Stimulated activated CD4-positive, alpha-beta T cell treated with anti-CD3 and anti-CD28 coated beads, Interleukin-12 subunit alpha, Interleukin-12 subunit beta, amount 100 ng/mL, for 4 hours (primary cell): ENCODE measurements around the gene USP30.
A peak's percentile ranks its signal among the peaks of the same experiment; 100 is the strongest.

ENCODE experiments used
- DNase-seq: peaks from one replicate; pipeline ENCODE4 v3.0.0-alpha.2; 2020

The USP30 gene

DNA sequence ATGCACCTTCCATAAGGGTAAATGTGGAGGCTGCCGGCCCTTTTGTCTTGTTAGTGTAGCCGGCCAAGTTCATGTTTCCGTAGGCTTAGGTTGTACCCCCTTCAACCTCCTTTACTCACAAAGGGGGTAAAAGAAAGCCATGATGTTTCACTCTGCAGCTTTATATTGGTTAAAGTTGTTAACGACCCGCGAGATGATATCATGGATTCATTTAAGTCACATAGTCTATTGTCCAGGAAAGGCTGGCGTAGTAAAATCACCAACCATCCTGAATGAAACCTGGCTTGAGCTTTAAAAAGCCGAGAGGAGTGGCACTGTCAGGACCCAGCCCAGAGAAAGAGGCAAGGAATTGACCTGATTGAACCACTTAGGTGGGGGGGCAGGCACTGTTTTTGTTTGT lies 46.3 kb downstream of the USP30 start:
- no peak for DNase-seq

DNA sequence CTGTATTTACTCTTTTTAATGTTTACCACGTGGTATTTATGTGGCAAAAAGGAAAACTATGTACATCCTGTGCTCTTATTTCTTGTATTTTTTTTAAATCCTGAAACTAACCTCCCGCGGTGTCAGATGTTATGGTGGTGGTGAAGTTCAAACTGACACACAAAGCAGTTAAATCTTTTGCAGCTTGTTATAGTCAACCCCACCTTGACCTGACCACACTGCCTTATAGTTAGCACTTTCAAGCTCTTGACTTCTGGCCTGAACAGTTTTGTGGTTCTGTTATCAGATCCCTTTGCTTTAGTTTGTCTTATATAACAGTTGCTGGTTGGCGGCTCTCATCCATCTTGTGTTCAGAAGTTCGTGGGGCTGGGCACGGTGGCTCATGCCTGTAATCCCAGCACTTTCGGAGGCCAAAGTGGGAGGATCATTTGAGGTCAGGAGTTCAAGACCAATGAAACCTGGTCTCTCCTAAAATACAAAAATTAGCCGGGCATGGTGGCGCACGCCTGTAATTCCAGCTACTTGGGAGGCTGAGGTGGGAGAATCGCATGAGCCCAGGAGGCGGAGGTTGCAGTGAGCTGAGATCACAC lies 47.1 kb downstream of the USP30 start:
- DNase-seq: no peak

DNA sequence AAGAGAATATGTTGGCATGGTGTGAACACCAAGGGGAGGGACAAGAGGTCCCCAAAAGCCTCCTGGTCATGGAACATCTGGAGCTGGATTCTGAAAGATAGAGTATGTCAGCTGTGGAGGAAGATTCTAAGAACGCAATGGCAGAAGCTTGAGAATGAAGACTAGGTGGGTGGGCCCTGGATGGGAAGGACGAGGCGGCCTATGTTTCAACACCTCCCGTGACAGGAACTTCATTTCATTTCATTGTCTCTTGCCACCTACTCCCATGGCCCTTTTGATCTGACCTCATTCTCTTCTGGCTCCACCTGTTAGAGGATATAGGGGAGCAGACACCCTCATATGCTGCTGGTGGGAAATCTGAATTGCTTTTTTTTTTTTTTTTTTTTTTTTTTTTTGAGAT lies 48.4 kb downstream of the USP30 start:
- DNase-seq: no peak

DNA sequence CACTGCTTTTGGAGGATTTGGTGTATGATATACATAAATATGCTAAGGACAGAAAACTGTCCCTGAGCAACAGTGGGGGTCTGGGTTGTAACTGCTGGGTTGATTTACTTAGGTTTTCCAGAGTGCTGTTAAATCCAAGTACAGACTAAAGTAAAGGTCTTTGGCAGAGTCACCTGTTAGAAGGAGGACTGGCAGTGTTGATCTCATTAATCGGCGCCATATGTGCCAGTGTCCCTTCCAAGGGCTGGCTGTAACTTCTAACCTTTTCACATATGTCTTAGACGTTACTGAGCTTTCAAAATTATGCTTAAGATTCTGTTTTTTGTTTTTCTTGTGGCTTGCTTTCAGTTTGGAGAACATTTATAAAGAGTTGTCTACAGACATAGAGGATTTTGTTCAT lies 50.1 kb downstream of the USP30 start:
- no peak for DNase-seq

DNA sequence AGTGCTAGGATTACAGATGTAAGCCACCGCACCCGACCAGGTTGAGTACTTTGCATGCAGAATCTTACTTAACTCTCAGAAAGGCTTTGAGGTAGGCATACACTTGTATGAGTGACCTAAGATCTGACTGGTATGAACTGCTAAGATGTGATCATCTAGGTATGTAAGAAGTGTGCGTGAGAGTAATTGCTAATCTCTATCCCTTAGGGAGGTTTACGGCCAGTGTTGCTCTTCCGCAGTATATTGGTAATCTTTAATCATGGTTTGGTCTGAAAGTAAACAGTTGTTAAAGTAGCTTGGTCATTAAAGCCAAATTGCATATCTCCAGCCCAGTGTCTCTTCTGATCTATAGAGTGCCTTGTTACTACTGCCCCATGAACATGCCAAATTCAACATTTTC lies 52.8 kb downstream of the USP30 start:
- no peak for DNase-seq

DNA sequence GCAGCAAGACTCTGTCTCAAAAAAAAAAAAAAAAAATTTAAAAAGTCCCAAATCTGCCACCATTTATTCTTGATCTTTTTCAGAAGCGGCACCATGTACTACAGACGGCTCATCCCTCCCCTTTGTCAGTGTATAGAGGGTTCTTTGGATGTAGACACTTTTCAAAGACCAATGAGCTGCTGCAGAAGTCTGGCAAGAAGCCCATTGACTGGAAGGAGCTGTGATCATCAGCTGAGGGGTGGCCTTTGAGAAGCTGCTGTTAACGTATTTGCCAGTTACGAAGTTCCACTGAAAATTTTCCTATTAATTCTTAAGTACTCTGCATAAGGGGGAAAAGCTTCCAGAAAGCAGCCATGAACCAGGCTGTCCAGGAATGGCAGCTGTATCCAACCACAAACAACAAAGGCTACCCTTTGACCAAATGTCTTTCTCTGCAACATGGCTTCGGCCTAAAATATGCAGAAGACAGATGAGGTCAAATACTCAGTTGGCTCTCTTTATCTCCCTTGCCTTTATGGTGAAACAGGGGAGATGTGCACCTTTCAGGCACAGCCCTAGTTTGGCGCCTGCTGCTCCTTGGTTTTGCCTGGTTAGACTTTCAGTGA lies 57.5 kb downstream of the USP30 start:
- DNase-seq: no peak

DNA sequence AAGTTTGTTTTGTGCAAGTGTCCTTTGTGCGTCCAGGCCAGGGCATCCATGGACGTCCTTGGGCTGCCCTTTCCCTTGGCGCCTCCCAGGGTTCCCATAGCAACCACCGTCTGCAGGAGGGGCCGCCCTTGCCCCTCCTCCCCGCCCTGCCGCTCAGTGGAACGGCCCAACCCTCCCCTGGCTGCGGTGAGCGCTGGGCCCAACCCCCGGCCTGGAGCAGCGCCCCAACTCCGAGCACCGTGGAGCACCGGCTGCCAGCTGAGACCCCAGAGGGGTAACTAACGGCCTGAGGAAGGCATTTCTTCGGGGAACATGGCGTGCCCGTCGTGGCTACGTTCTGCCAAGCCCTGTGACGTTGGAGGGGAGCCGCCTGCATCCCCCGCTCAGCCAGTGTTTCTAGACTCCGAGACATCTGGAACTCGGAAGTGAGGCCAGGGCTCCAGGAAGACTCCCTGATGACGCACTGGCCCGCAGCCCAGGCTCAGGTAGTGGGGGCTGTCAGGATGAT lies 58.7 kb downstream of the USP30 start:
- peak; percentile 48 for DNase-seq

DNA sequence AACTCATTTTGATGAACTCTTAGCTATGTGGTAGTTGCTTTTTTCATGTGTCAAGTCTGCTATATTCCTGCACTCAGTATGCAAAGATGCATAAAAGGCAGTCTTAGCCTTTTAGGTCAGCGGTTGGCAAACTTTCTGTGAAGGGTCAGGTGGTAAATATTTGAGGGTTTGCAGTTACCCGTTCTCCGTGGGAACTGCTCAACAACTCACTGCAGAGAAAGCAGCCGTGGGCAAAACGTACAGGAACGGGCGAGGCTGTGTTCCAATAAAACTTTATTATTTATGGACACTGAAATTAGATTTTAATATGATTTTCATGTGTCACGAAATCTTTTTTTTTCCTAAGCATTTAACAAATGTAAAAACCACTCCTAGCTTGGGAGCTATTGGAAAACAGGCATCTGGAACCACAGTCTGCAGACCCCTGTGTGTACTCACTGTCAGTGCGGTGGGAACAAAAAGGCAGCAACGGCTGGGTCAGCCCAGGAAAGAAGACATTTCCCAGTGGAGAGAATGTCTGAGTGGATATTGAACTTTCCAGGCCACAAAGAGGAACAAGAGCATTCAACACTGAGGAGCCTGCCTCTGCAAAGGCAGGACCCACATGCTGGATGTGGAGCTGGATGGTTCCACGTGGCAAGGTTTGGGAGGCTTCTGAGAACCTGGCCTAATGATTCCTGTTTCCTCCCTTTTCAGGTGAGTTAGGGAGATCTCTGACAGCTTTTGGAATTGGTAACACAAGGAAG lies 60.5 kb downstream of the USP30 start:
- no peak for DNase-seq

DNA sequence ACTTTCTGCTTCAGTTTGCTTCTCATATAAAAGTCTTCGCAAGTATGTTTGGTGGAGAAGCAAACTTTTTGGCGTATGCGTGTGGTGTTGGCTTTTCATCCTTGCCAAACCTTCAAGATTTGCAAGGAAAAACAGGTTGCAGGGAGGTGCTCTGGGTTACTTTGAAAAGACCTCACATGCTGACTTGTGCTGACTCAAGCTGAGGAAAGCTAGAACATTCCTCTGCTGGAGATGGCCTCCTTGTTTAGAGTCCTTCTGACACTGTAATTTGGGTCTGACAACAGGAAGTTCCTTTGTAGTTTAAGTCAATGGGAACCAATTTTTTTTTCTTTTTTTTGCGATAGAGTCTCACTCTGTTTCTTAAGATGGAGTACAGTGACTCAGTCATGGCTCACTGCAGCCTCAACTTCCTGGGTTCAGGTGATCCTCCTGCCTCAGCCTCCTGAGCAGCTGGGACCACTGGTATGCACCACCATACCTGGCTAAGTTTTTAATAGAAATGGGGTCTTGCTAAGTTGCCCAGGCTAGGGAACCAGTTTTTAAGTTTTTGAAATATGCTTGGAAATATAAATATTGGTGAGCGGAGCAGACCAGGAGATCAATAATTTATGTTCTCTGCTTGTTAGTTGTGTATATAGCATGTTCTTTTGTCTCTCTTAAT lies 61.4 kb downstream of the USP30 start:
- no peak for DNase-seq

DNA sequence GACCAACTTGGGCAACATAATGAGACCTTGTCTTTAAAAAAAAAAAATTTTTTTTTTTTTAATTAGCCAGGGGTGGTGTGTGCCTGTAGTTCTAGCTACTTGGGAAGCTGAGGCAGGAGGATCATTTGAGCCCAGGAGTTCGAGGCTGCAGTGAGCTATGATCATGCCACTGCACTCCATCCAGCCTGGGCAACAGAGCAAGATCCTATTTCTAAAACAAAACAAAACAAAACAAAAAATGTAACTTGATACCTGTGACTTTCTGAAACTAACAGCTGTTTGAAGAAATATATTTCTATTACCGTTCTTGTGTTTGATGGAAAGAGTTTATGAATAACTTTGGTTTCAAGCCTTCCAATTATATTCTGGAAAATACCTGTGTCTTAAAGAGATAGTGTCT lies 62.3 kb downstream of the USP30 start:
- no peak for DNase-seq

DNA sequence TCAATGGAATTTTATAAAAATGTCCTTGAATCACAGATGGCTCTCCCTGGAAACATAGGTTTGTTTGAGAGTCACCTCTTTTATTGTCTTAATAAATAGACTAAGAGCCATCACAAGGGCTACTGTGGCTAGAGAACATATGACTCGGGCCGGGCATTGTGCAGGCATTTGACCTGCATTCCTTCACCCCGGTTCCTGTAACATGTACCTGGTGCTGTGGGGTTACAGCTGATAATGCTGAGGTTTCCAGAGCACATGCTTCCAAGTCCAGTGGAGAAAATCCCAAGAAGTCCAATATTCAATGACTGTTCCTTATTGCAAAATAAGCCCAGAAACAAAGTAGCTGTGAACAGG lies 63.0 kb downstream of the USP30 start:
- no peak for DNase-seq

DNA sequence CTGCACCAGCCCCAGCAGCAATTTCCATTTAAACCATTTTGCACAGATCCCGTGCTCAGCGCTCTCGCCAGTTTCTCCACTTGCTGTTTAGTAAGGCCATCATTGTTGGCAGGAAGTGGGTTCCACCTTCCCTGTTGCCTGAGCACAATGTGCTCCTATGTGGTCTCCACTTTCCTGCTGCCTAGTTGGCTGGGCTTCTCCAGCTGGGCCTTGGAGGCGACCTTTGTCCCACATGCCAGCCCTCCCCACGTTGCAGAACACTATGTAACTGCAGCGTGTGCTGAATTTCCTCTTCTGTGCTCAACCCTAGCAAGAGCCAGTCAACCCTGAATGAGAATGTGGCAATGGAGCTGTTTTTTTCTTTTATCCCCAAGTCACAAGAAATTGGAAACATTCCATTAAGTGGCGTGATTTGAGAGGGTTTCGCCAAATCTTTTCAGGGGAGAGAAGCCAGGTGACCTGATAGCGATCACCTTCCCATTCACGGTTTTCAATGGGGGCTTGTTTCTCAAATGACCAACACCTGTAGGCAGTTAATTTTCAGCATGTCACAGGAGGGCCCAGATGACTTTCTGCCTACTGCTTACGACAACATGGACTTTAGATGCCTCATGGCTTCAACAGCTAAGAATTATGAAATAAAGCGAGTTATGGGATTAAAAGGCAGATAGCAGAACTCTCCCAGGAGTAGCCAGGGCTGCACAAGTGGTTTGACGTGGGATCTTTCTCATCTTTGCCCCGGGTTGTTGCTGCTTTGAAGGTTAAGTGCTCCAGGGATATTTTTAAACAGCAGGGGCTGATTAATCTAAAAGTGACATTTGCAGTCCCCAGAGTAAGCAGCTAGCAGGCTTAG lies 63.6 kb downstream of the USP30 start, which contains the start of gene ACACB:
TSS of gene ACACB (plus strand) at position 830 of the 853 bp plus-strand sequence. CDS start 22,819 bp downstream, outside the sequence.
- DNase-seq: no peak

DNA sequence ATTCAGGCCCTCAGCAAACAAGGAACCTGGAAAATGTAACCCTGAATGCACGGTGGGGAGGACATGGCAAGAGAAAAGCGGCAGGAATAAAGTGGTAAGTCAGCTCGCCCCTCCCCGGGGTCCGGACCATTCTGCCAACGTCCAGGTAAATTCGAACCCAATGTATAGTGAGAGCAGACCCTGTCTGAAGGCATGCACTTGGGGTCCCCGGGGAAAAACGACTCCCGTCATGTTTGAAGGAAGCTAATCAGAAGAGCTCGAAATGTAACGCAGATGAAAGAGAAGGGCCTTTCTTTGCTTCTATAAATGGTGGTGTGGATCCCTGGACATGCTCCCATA lies 64.2 kb downstream of the USP30 start:
- DNase-seq: no peak

DNA sequence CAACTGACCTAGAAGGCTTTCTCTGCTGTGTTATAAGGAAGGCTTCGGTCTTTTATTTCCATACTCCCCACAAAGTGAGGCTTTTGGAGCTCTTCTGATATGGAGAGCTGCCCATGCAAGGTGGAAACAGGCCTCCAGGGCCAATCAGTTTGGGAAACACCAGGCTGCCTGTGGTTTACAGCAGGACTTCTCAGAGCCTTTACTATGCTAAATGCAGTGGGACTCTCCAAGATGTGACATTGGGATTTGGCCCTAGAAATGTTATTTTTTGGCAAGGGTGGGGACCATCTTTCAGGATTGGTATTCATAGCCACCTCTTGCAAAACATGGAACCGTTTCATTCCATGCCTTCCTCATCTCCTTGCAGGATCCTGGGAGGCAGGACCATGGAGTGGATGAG lies 67.7 kb downstream of the USP30 start:
- DNase-seq: no peak

DNA sequence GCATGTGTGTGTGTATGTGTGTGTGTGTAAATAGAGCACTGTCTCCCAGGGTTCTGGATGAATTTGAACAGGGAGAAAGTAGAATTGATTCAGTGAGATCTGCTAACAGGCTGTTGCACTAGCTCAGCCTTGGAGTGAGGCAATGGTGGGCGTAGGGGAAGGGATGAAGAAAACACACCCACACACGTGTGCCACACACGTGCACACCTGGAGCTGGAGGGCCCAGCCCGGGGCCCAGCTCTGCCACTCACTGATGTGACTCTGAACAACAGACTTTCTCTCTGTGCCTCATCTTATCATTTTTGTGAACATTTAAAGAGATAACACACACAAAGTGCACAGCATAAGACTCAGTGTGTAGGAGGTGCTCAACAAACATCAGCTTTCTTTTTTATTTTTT lies 68.2 kb downstream of the USP30 start:
- DNase-seq: no peak

DNA sequence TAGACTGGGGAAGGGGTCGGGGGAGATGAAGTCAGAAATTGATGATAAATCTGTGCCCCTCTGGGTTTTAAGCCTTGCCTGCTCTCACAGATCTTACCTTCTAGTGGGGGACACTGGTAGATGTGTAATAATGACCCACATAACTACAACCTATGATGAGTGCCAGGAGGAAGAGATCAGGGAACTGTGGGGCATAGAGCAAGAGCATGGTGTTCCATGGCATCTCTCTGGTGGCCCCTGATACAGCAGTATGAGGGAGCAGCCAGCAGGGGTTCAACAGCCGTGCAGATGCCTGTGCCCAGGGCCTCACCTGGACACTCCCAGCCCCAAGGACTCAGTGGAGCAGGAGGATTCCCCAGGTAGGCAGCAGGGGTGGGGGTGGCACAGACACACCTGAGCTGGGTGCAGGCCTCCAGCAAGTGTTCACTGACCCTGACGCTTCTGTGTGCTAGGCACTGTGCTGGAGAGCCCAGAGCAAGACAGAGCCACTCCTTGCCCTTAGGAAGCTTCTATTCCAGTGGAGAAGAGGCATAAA lies 69.0 kb downstream of the USP30 start:
- DNase-seq: no peak

DNA sequence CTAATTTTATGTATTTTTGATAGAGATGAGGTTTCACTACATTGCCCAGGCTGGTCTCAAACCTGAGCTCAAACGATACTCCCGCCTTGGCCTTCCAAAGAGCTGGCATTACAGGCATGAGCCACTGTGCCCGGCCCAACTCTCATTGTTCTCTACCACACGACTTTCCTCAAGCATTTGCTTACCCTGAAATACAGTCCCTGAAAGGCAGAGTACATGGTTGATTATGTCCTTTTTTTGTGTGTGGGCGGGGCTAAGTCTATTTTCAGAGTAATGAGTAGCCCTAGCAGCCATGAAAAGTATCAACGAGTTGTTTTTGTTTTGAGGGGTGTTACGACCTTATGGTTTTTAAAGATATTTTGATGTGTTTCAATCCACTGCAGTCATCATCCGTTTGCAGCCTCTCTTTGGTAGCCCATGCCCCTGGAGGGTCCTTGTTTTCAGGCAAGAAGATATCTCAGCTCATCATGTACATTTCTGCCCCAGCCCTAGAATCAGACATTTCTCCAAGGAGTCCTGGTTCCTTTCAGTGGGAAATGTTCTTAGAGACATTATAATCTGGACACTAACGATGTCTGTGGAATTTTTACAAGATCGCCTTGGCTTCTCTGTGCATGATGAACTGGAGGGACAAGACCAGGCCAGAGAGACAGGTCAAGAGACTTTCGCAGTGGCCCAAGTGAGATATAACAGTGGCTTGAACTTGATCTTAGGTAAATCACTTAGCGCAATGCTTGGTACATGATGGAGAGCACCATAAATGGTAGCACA lies 72.7 kb downstream of the USP30 start:
- DNase-seq: no peak

DNA sequence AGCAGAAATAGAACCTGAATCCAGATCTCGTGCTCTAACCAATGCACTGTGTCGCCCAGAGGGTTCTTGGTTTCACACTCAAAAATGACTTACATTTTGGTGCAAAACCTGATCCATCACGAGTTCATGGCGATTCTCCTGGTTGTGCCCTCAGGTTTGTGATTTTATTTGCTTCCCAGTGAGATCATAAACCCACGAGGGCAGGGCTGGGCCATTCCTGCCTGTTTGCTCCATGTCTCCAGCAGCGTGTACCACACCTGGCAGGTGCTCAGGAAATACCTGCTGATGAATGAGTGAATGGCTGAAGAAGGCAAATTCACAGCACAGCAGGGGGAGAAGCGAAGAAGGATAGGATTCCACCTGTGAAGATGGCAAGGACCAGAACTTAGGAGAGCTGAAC lies 73.4 kb downstream of the USP30 start:
- no peak for DNase-seq

DNA sequence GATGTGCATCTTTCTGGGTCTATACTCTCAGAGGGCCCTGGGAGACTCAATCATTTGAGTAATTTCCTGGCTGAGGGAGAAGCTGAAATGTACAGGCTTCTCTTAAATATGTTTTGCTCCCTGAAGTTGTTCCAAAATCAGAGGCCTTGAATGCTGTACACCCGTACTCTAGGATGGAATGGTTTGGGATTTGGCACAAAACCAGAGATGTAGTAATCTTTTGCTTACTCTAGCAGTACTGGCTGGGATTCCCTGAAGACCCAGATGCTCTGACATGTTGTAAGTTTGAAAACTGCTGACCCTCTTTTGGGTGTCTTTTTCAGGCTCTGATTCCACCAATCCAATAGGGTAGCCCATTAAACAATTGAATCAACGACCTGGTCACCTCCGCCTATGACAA lies 74.4 kb downstream of the USP30 start:
- DNase-seq: no peak

DNA sequence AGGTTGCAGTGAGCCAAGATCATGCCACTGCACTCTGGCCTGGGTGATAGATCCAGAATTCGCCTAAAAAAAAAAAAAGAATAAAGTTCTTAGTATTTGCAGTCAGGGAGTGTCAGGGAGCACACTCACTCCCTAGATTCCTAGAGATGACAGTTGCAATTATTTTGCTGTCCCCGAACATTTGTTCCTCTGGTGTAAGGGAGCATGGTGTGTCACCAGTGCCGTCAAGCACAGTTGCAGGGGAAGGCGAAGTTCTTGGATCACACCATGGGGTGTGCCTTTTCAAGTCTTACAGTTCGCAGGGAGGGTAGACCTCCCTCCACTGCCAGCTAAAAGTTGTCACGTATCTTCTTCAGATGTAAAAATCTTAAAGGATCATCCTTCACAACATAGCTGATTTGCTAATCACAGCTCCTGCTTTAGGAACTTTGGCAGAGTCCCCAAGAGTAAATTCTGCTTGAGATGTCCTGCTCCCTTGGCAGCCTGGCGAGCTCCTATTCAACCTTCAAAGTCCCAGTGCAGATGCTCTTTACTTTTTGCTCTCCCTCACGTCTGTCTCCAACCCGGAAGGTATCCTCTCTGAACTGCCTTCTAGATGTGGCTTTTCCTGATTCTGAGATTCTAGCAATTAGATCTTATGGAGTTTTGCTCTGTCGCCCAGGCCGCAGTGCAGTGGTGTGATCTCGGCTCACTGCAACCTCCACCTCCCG lies 75.3 kb downstream of the USP30 start:
- DNase-seq: no peak
